ENCODE data around the gene SLC15A1.
"Not testable (repeated sequence)": the region's sequence is repeated elsewhere in the genome, so short reads cannot be mapped to it uniquely, and the experiment has no call there.

SLC15A1 gene

GRCh38 chr13:98780451-98780850 lies 28.0 kb upstream of the SLC15A1 start:
- peak; percentile 38 for DNase-seq

- DNase-seq, result no peak
Observed at GRCh38 chr13:98779695-98780094, 27.2 kb upstream of the SLC15A1 start.

GRCh38 chr13:98778749-98779148 lies 26.3 kb upstream of the SLC15A1 start:
- DNase-seq, result no peak

- DNase-seq, result no peak
Observed at GRCh38 chr13:98776644-98777043, 24.2 kb upstream of the SLC15A1 start.

GRCh38 chr13:98775844-98776598 lies 23.5 kb upstream of the SLC15A1 start:
- DNase-seq, result peak; percentile 69

GRCh38 chr13:98775386-98775785 lies 22.9 kb upstream of the SLC15A1 start:
- DNase-seq, result no peak

- no peak for DNase-seq
Observed at GRCh38 chr13:98774776-98775175, 22.3 kb upstream of the SLC15A1 start.

GRCh38 chr13:98773921-98774320 lies 21.4 kb upstream of the SLC15A1 start:
- DNase-seq, result no peak

GRCh38 chr13:98772794-98773452 lies 20.5 kb upstream of the SLC15A1 start:
- DNase-seq, result no peak

GRCh38 chr13:98771838-98772611 lies 19.6 kb upstream of the SLC15A1 start:
- no peak for DNase-seq

- DNase-seq, result no peak
Observed at GRCh38 chr13:98769736-98770135, 17.3 kb upstream of the SLC15A1 start.

- no peak for DNase-seq
Observed at GRCh38 chr13:98768522-98768921, 16.1 kb upstream of the SLC15A1 start.

GRCh38 chr13:98766697-98767096 lies 14.2 kb upstream of the SLC15A1 start:
- peak; percentile 22 for DNase-seq

GRCh38 chr13:98765996-98766519 lies 13.6 kb upstream of the SLC15A1 start:
- no peak for DNase-seq

- DNase-seq, result no peak
Observed at GRCh38 chr13:98761986-98762616, 9.6 kb upstream of the SLC15A1 start.

- DNase-seq, result peak; percentile 73
Observed at GRCh38 chr13:98761126-98761985, 8.9 kb upstream of the SLC15A1 start.

GRCh38 chr13:98755729-98756128 lies 3.3 kb upstream of the SLC15A1 start:
- no peak for DNase-seq

- no peak for DNase-seq
Observed at GRCh38 chr13:98755116-98755515, 2.6 kb upstream of the SLC15A1 start.

- DNase-seq, result not testable (repeated sequence)
Observed at GRCh38 chr13:98754468-98754867, 2.0 kb upstream of the SLC15A1 start.

- no peak for DNase-seq
Observed at GRCh38 chr13:98751861-98752466, 508 bp downstream of the SLC15A1 start.

GRCh38 chr13:98751367-98751782 lies 1.1 kb downstream of the SLC15A1 start:
- no peak for DNase-seq
